Hepatocyte (in vitro differentiated cells): Measurements from ENCODE around the gene TAF1C.

Experiments used
- EZH2 ChIP-seq: fragments of 200-600 bp; sonication (generic); IDR thresholded peaks from 2 replicates; pipeline ENCODE4 v1.6.1; 2016; ENCODE audit warnings: antibody characterized with exemption, mild to moderate bottlenecking, borderline replicate concordance
- EZH2phosphoT487 ChIP-seq: fragments of 200-600 bp; sonication (generic); IDR thresholded peaks from one replicate; pipeline ENCODE4 v1.6.1; 2018; ENCODE audit warnings: antibody characterized with exemption, mild to moderate bottlenecking, low read depth, moderate library complexity; ENCODE audit not compliant: unreplicated experiment, severe bottlenecking
- TF ChIP-seq, protein P1 (sequence below): fragments of 200-600 bp; sonication (generic); IDR thresholded peaks from 2 replicates; pipeline ENCODE4 v1.5.1; 2016; ENCODE audit warnings: antibody characterized with exemption, mild to moderate bottlenecking; ENCODE audit not compliant: poor library complexity

DNA sequence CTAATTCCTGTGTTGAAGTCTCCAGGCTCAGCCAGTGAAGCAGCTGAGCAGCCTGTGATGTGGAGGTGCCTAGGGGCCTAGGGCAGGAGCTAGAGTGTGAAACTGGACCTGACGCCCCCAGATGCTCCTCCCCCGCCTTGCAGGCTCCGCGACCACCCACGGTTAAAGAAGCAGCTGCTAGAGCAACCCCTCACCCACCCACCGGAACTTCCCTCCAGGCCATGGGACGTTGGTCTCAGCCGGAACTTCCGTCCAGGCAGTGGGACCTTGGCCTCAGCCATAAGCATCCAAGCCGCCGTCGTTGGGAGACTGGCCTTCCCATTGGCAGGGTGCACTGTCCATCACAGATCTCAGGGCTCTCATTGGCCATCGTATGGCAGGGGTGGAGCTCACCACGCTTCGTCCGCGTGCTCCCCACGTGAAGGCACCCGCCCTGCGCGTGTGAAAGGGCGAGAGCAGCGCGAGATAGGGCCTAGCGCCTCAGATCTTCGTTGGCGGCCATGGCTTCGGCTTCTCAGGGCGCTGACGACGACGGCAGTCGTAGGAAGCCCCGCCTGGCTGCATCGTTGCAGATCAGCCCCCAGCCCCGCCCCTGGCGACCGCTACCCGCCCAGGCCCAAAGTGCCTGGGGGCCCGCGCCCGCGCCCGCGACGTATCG is 4.0 kb upstream of the TAF1C start, which contains the start of gene ADAD2:
- TF ChIP-seq, protein P1, sequence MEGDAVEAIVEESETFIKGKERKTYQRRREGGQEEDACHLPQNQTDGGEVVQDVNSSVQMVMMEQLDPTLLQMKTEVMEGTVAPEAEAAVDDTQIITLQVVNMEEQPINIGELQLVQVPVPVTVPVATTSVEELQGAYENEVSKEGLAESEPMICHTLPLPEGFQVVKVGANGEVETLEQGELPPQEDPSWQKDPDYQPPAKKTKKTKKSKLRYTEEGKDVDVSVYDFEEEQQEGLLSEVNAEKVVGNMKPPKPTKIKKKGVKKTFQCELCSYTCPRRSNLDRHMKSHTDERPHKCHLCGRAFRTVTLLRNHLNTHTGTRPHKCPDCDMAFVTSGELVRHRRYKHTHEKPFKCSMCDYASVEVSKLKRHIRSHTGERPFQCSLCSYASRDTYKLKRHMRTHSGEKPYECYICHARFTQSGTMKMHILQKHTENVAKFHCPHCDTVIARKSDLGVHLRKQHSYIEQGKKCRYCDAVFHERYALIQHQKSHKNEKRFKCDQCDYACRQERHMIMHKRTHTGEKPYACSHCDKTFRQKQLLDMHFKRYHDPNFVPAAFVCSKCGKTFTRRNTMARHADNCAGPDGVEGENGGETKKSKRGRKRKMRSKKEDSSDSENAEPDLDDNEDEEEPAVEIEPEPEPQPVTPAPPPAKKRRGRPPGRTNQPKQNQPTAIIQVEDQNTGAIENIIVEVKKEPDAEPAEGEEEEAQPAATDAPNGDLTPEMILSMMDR: no peak
- TF ChIP-seq EZH2 (no peak), EZH2phosphoT487 (no peak)
